IMR-90 (cell line): ENCODE results near the gene PNPLA2. TPM values are rescaled to one million over a fixed set of nuclear protein-coding genes. Genes with fewer than 3 reads are reported as not detected.

Experiments used
- ATAC-seq: fragments of 200-7000 bp; cut with Tn5 transposase; 2 replicates; pipeline ENCODE4 v1.9.1; 2020; ENCODE audit warnings: low read depth, mild to moderate bottlenecking, moderate library complexity
- BruUV-seq: library from RNA; stranded (reverse); fragments of 400-500 nt; replicated peaks from 2 replicates; lab custom pipeline; 2021; lab: Mats Ljungman, UMichigan
- CTCF ChIA-PET: fragments of 300-600 bp; formaldehyde crosslinking; extraction: SDS; loops from one replicate; lab custom pipeline; 2021; ENCODE audit warnings: antibody characterized with exemption; lab: Yijun Ruan, JAX
- POLR2A ChIA-PET: fragments of 300-600 bp; sonication (Branson Sonifier 250); formaldehyde crosslinking; loops from one replicate; lab custom pipeline; 2022; ENCODE audit warnings: antibody characterized with exemption; ENCODE audit not compliant: unreplicated experiment; lab: Charles Lee
- DNase-seq: peaks from one replicate; pipeline ENCODE4 v3.0.0; 2013
- H2AFZ ChIP-seq: replicated peaks from 2 replicates; pipeline ENCODE3; 2013; ENCODE audit warnings: low read length, mild to moderate bottlenecking; ENCODE audit not compliant: poor library complexity
- H2AK5ac ChIP-seq: 2 replicates; pipeline ENCODE4 v1.6.1; 2013; ENCODE audit warnings: low read depth, low read length, inconsistent platforms
- H2AK9ac ChIP-seq: replicated peaks from 2 replicates; pipeline ENCODE3; 2013; ENCODE audit warnings: mild to moderate bottlenecking, low read depth, low read length, moderate library complexity; ENCODE audit not compliant: poor library complexity
- H2BK120ac ChIP-seq: 2 replicates; pipeline ENCODE4 v1.6.1; 2013; ENCODE audit warnings: low read depth, low read length, inconsistent platforms
- H2BK15ac ChIP-seq: 3 replicates; pipeline ENCODE4 v1.6.1; 2013; ENCODE audit warnings: low read depth, low read length, inconsistent platforms
- H2BK20ac ChIP-seq: 2 replicates; pipeline ENCODE4 v1.6.1; 2013; ENCODE audit warnings: low read depth, mild to moderate bottlenecking, inconsistent platforms, low read length, moderate library complexity
- H2BK5ac ChIP-seq: 2 replicates; pipeline ENCODE4 v1.6.1; 2013; ENCODE audit warnings: mild to moderate bottlenecking, low read depth, low read length, inconsistent platforms; ENCODE audit not compliant: poor library complexity, severe bottlenecking
- H3K14ac ChIP-seq: replicated peaks from 2 replicates; pipeline ENCODE4 v1.6.1; 2013; ENCODE audit warnings: low read depth, low read length, inconsistent platforms
- H3K18ac ChIP-seq: 2 replicates; pipeline ENCODE4 v1.6.1; 2013; ENCODE audit warnings: low read depth, low read length, control low read depth
- H3K23ac ChIP-seq: 2 replicates; pipeline ENCODE4 v1.6.1; 2013; ENCODE audit warnings: low read depth, low read length, inconsistent platforms
- H3K27ac ChIP-seq: 2 replicates; pipeline ENCODE4 v1.5.1; 2013; ENCODE audit warnings: mild to moderate bottlenecking, control low read depth, low read length; ENCODE audit not compliant: insufficient read depth
- H3K27me3 ChIP-seq: 2 replicates; pipeline ENCODE4 v1.6.1; 2013; ENCODE audit warnings: low read length; ENCODE audit not compliant: control insufficient read depth, insufficient read depth
- H3K36me3 ChIP-seq: 2 replicates; pipeline ENCODE4 v1.6.1; 2013; ENCODE audit warnings: low read length, mixed read lengths; ENCODE audit not compliant: control insufficient read depth, insufficient read depth
- H3K4ac ChIP-seq: 2 replicates; pipeline ENCODE4 v1.6.1; 2013; ENCODE audit warnings: low read depth, low read length, inconsistent platforms
- H3K4me1 ChIP-seq: 2 replicates; pipeline ENCODE4 v1.6.1; 2013; ENCODE audit warnings: low read length, mixed read lengths; ENCODE audit not compliant: control insufficient read depth, insufficient read depth
- H3K4me2 ChIP-seq: 2 replicates; pipeline ENCODE4 v1.6.1; 2013; ENCODE audit warnings: low read depth, mild to moderate bottlenecking, control low read depth, low read length, moderate library complexity
- H3K4me3 ChIP-seq: 2 replicates; pipeline ENCODE4 v1.5.1; 2013; ENCODE audit warnings: low read depth, mild to moderate bottlenecking, control low read depth, low read length, moderate library complexity; ENCODE audit not compliant: insufficient read depth
- H3K56ac ChIP-seq: 2 replicates; pipeline ENCODE4 v1.6.1; 2013; ENCODE audit warnings: low read length, inconsistent platforms; ENCODE audit not compliant: insufficient read depth; ENCODE audit errors: extremely low read depth
- H3K79me1 ChIP-seq, 2 experiments: 2 replicates each; pipeline ENCODE4 v1.6.1; 2013; ENCODE audit warnings: low read length in 2 of 2, inconsistent platforms in 1 of 2, low read depth in 1 of 2
- H3K9ac ChIP-seq: 2 replicates; pipeline ENCODE4 v1.6.1; 2013; ENCODE audit warnings: low read depth, low read length, control low read depth
- H3K9me1 ChIP-seq: 2 replicates; pipeline ENCODE4 v1.6.1; 2013; ENCODE audit warnings: low read length, inconsistent platforms; ENCODE audit not compliant: insufficient read depth
- H3K9me3 ChIP-seq: 2 replicates; pipeline ENCODE4 v1.6.1; 2013; ENCODE audit warnings: low read length; ENCODE audit not compliant: control insufficient read depth, insufficient read depth
- H4K20me1 ChIP-seq: 2 replicates; pipeline ENCODE4 v1.6.1; 2013; ENCODE audit warnings: low read length, inconsistent platforms; ENCODE audit not compliant: insufficient read depth
- H4K5ac ChIP-seq: 2 replicates; pipeline ENCODE4 v1.6.1; 2013; ENCODE audit warnings: mild to moderate bottlenecking, low read depth, low read length, control low read depth
- H4K8ac ChIP-seq, 2 experiments: 2 replicates each; pipeline ENCODE4 v1.6.1; 2013; ENCODE audit warnings: low read depth in 2 of 2, low read length in 2 of 2, control low read depth in 1 of 2, inconsistent platforms in 1 of 2
- H4K91ac ChIP-seq: 2 replicates; pipeline ENCODE4 v1.6.1; 2013; ENCODE audit warnings: low read depth, low read length, inconsistent platforms; ENCODE audit not compliant: insufficient read depth
- MAZ ChIP-seq: IDR thresholded peaks from 2 replicates; pipeline ENCODE4 v1.6.1; 2012; ENCODE audit warnings: low read depth, mild to moderate bottlenecking, low read length, improper control_type of control experiment, moderate library complexity, borderline replicate concordance
- NFE2L2 ChIP-seq: fragments of 150-350 bp; IDR thresholded peaks from 2 replicates; pipeline ENCODE4 v1.6.1; 2016; ENCODE audit warnings: low read depth, mild to moderate bottlenecking, low read length
- RCOR1 ChIP-seq: IDR thresholded peaks from 2 replicates; pipeline ENCODE4 v1.6.1; 2012; ENCODE audit warnings: mild to moderate bottlenecking, low read length, improper control_type of control experiment; ENCODE audit not compliant: insufficient replicate concordance
- RFX5 ChIP-seq: IDR thresholded peaks from 2 replicates; pipeline ENCODE4 v1.8.0; 2012; ENCODE audit warnings: low read depth, mild to moderate bottlenecking, low read length, moderate library complexity
- SMC3 ChIP-seq: fragments of 150-350 bp; IDR thresholded peaks from 2 replicates; pipeline ENCODE4 v1.6.1; 2016; ENCODE audit warnings: low read depth, mild to moderate bottlenecking, antibody characterized with exemption, low read length, moderate library complexity
- WGBS, 2 experiments: methylation state at CpG; one replicate each; pipeline versions ENCODE4 v1.1.5 to v1.1.7; 2013; ENCODE audit warnings: missing lambda C conversion rate in 2 of 2; ENCODE audit not compliant: insufficient read length in 1 of 2; ENCODE audit errors: extremely low coverage in 2 of 2; 5-methylcytosine and 5-hydroxymethylcytosine counted together
- dilution Hi-C: fragments of 300-500 bp; cut with HindIII; formaldehyde crosslinking; loops from one replicate; pipeline ENCODE4 v1.14.3; 2018; ENCODE audit warnings: low sequenced_read_pairs; ENCODE audit not compliant: unreplicated experiment
- in situ Hi-C: fragments of 300-500 bp; cut with MboI; formaldehyde crosslinking; loops from 3 replicates; pipeline ENCODE4 v1.14.3; 2019; ENCODE audit warnings: low sequenced_read_pairs, inconsistent platforms, mixed read lengths
- intact Hi-C: fragments of 100-400 bp; cut with micrococcal nuclease; formaldehyde crosslinking; loops from 2 replicates; pipeline ENCODE4 v1.10.0; 2022
- polyA plus RNA-seq, 3 experiments: library from polyadenylated mRNA; depleted of rRNA; stranded (reverse); fragments of >200 nt; gene quantifications; 2 replicates each; pipeline ENCODE4 v1.2.3, GENCODE V29; 2012; ENCODE audit warnings: low replicate concordance in 1 of 3
- total RNA-seq: library from RNA; depleted of rRNA; stranded (reverse); fragments of >200 nt; gene quantifications from 2 replicates; pipeline ENCODE4 v1.2.3, GENCODE V29; 2012
- TF ChIP-seq, protein P1 (sequence below): fragments of 150-350 bp; IDR thresholded peaks from 2 replicates; pipeline ENCODE4 v1.6.1; 2017; ENCODE audit warnings: mild to moderate bottlenecking, antibody characterized with exemption, low read length, low read depth

The PNPLA2 gene
- total and polyA plus RNA-seq, 2 of the 4 experiments (the other 2 are of a cell fraction): 7.0 to 94.3 TPM

GRCh38 chr11:848380-848931, 29.7 kb downstream of the PNPLA2 start (continued):
- TF ChIP-seq NFE2L2: no peak
- TF ChIP-seq SMC3: peak; percentile 38
- TF ChIP-seq RFX5: no peak
- no peak for TF ChIP-seq RCOR1

- Histone ChIP-seq H3K36me3 (peaks cover 2% of the 10 kb centered on the region; the same call in 1 of the 2 replicates), H3K9ac (peak overlapping the region; percentile 21; the same call in 1 of the 2 replicates), H2BK5ac (no peak overlapping the region), H2AK5ac (no peak overlapping the region), H4K8ac (peak overlapping the region in 1 of 2 experiments; percentile 27; a peak in 1 of 4 replicates), H2BK120ac (no peak overlapping the region), H3K4ac (peak overlapping the region; percentile 56; the same call in 1 of the 2 replicates), H2AK9ac (peak overlapping the region; percentile 91), H3K4me3 (peak overlapping the region; percentile 53), H4K5ac (no peak overlapping the region), H3K27me3 (no peaks in the 10 kb centered on the region), H2BK15ac (no peak overlapping the region), H3K79me1 (peaks cover 23 to 86% of the 10 kb centered on the region in 2 experiments), H3K9me3 (no peaks in the 10 kb centered on the region), H3K14ac (no peak overlapping the region), H3K4me2 (peak overlapping the region; percentile 87), H4K20me1 (peaks cover 52% of the 10 kb centered on the region), H2BK20ac (no peak overlapping the region), H3K18ac (no peak overlapping the region), H3K9me1 (peaks cover 11% of the 10 kb centered on the region; the same call in 1 of the 2 replicates), H3K27ac (no peak overlapping the region), H2AFZ (peak overlapping the region; percentile 47), H3K56ac (no peak overlapping the region), H3K4me1 (peaks cover 38% of the 10 kb centered on the region), H4K91ac (no peak overlapping the region), H3K23ac (no peak overlapping the region)
- CTCF ChIA-PET: interaction anchor here (0.8 kb wide), 1 partner anchor 10 kb away, joined by 3 read pairs; no protein-coding TSS in a partner anchor
- POLR2A ChIA-PET: no interaction called here
- intact Hi-C loops: loop anchor here (10.0 kb wide), 1 partner anchor 206 kb away; no protein-coding TSS in a partner anchor
- peak; percentile 57 for ATAC-seq
- 0 out of 2 replicates have a peak, but pooled peaks have one; percentile 6 for TF ChIP-seq MAZ
- TF ChIP-seq, protein P1, sequence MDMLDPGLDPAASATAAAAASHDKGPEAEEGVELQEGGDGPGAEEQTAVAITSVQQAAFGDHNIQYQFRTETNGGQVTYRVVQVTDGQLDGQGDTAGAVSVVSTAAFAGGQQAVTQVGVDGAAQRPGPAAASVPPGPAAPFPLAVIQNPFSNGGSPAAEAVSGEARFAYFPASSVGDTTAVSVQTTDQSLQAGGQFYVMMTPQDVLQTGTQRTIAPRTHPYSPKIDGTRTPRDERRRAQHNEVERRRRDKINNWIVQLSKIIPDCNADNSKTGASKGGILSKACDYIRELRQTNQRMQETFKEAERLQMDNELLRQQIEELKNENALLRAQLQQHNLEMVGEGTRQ: no peak
- in situ Hi-C loops: no loop called here
- WGBS, 2 experiments: 32% methylated on average over 5 of the region's 71 CpGs; no CpG with 5 or more reads in 1 of the 2 experiments
- dilution Hi-C loops: no loop called here
- DNase-seq: no peak
- BruUV-seq: no TSS peak
Measured at GRCh38 chr11:849104-849824, 30.6 kb downstream of the PNPLA2 start.
